GM21825 (cell line): ENCODE data around the gene PLXNA4.
"Not testable (repeated sequence)": the region's sequence is repeated elsewhere in the genome, so short reads cannot be mapped to it uniquely, and the experiment has no call there.

Source experiments
- ATAC-seq: cut with Tn5 transposase; IDR thresholded peaks from one replicate; pipeline ENCODE4 v1.9.1; 2021; ENCODE audit warnings: mild to moderate bottlenecking, moderate library complexity; ENCODE audit not compliant: unreplicated experiment

The PLXNA4 gene, protein sequence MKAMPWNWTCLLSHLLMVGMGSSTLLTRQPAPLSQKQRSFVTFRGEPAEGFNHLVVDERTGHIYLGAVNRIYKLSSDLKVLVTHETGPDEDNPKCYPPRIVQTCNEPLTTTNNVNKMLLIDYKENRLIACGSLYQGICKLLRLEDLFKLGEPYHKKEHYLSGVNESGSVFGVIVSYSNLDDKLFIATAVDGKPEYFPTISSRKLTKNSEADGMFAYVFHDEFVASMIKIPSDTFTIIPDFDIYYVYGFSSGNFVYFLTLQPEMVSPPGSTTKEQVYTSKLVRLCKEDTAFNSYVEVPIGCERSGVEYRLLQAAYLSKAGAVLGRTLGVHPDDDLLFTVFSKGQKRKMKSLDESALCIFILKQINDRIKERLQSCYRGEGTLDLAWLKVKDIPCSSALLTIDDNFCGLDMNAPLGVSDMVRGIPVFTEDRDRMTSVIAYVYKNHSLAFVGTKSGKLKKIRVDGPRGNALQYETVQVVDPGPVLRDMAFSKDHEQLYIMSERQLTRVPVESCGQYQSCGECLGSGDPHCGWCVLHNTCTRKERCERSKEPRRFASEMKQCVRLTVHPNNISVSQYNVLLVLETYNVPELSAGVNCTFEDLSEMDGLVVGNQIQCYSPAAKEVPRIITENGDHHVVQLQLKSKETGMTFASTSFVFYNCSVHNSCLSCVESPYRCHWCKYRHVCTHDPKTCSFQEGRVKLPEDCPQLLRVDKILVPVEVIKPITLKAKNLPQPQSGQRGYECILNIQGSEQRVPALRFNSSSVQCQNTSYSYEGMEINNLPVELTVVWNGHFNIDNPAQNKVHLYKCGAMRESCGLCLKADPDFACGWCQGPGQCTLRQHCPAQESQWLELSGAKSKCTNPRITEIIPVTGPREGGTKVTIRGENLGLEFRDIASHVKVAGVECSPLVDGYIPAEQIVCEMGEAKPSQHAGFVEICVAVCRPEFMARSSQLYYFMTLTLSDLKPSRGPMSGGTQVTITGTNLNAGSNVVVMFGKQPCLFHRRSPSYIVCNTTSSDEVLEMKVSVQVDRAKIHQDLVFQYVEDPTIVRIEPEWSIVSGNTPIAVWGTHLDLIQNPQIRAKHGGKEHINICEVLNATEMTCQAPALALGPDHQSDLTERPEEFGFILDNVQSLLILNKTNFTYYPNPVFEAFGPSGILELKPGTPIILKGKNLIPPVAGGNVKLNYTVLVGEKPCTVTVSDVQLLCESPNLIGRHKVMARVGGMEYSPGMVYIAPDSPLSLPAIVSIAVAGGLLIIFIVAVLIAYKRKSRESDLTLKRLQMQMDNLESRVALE (N-terminal part only)

DNA sequence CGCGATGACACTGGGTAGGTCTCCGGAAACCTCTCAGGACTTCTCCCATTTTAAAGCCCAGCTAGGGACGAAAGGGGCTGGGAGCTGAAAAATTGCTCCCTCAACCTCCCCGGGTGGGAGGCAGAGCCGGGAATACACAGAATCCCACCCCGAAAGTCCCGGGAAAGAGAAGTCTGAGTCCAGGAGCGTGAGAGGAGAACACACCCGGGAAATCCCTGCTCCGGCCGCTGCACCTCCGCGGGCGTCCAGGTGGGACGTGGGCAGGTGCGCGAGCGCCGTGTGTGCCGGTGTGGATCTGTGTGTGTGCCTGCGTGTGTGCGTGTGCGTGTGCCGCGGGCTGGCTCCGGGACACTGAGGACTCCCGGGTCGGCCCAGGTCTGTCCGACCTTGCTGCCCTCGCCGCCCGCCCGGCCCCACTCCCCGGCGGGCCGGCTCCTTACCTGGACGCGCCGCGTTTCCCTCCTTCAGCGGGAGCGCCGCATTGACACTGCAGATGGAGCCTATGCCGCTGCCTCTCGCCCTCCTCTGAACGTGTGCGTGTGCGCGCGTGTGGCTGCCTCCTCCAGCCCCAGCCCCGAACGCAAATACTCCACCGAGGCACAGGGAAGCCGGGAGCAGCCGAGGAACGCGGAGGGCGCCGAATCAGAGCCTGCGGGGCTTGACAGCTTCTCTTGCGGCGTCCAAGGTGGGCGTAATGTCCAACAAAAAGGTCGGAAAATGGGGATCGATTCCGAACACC lies at the start of gene PLXNA4:
Gene PLXNA4 (minus strand): TSS at position 489 of the 739 bp plus-strand sequence. CDS start 67,777 bp downstream, outside the sequence.
- no peak for ATAC-seq

DNA sequence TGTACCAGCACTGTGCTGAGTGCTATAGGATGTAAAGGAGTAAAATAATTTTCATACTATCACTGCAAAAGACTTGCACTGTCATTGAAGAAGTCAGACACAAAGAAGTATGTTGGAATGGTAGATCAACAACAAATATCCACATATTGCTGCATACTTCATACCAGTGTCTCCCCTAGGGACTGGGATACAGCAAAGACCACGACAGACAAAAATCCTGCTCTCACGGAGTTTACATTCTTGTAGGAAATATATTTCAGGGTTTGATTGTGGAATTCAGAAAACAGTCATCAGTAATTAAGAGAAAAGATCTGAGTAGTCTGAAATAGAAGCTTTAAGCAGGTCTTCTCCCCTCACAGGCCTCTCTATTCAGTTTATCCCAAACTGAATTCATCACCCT lies 49.4 kb upstream of the PLXNA4 start:
- no peak for ATAC-seq

DNA sequence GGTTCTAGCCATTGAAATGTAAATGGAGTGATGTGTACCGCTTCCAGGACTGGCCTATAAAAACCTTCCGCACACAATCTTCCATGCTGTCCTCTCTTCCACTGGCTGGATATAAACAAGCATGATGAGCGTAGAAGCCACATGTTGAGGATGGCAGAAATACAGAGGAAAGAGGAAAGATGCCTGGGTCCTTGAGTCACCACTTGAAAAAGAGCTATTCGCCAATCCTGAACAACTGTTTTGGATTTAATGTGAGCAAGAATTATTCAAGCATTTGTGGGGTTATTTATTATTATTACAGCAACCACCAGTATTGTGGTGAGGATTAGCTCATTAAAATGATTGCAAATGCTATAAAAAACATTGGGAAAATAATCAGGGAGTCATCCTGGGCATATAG lies 45.8 kb upstream of the PLXNA4 start:
- ATAC-seq, result no peak

DNA sequence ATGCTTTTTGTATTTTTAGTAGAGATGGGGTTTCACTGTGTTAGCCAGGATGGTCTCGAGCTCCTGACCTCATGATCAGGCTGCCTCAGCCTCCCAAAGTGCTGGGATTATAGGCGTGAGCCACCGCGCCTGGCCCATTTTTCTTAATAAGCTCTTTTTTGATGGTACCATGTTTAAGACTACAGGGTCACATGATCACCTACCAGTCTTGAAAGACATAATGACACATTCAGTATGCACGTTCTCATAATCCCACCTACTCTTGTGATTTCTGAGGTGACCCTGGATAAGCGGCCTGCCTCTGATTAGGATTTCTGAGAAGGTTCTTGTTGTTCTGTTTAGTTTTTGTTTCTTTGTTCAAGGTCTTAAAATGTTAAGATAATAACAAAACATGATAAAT lies 43.7 kb upstream of the PLXNA4 start:
- no peak for ATAC-seq

DNA sequence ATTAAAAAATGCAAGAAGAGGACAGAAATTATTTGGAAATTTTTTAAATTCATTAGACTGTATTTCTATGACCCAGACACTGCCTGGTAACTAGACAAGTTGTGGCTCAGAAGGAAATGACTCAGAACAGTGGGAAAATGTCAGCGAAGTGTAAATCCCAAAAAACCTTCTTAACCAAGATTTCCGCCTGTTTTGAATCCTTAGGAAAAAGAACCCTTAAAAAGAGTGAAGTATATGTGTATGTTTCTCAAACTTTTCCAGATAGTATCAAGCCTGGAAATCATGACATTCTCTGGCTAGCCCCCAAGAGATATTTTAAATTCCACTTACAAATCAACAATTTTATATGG lies 42.7 kb upstream of the PLXNA4 start:
- ATAC-seq, result no peak

DNA sequence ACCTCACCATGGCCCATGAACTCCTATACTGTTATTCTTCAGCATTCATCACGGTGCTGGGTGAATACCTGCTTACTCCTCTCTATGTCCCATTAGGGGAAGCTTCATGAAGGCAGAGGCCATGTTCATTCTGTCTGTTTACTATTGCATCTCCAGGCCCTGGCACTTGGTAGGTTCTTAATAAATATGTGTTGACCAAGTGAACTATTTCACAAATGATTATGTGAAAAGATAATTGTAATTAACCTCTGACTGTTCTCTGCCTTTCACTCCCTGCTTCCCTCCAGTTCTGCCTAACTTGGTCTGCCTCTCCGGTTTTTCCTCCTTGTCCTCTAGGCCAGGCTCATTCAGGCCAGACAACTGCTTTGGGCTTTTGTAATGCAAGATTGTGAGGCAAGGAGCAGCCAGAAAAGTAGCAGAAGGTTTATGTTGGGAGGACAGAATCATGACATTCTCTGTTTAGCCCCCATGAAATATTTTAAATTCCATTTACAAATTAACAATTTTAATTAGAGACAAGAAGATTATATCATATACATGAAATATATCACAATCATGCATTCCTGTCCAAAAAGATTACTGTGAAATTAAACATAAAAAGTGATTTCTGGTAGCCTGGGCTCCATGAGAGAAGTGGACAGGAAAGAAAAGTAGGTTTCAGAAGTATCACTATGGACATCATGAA lies 42.1 kb upstream of the PLXNA4 start:
- no peak for ATAC-seq

DNA sequence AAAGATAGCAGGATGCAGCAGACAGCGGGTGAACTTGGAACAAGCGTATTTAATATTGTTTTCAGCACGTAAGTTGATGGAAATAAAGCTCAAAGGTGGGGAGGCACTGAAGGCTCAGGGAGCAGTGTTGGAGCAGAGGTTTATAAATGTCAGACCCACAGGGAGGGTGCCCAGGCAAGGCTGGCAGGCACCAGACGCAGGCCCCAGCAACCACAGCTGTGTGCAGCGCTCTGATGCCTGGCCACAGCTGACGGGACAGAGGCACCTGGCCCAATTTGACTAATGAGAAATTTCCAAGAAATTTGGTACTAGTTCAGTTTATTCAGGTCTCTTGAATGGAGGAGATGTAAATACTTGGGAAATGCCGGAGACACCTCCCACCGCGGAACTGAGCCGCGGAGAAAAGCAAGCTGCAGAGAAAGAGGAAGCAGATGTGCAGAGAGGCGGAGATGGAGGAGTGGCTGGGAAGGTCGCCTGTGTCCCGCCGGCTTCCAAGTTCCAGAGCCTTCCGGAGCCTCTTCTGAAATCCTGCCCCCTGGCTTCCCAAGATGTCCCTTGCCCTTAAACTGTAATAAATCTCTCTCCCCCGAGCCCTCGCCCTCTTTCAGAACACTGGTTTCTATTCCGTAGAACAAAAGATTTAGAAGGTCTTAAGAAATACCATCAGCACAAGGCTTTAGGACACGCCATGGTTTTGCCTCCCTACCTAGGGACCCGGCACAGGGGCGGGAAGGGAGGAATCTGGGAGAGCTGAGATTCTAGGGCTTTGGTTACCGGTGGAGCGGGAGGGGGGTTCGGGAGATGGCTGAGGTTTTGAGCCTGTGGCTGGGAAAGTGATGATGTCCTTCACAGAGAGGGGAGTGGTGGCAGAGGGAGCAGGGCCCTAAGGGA lies 38.4 kb upstream of the PLXNA4 start:
- ATAC-seq, result no peak

DNA sequence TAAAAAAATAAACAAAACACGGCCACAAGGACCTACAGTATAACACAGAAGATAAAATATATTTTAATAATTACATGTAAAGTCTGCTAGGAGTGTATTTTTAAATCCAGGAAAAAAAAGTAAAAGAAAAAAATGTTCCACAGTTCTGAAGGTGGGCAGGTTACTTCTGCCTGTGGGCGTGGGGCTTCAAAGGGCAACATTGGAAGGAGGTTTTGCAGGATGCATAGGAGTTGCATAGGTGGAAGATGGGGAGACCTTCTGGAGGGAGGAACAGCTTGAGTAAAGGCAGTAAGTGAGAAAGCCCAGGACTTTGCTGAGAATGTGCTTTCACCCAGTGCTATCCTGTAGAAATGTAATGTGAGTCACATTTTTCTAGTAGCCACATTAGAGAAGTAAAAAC lies 37.5 kb upstream of the PLXNA4 start:
- no peak for ATAC-seq

DNA sequence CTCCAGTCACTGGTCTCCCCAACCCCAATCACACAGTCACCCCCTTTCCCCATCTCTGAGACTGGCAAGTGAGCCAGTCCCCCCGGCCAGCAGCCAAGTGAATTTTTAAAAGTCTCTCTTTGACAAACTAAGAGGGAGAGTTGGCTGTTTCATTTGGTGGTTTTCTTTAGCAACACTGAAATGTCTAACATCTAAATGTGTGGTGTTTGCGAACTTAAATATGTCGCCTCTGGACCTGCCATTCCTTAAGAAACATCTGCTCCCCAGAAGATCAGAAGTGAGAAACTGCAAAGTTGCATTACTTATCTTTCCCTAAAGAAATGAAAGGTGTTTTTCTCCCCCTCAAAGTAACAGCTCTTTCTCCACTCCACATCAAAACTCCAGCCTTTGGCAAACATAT lies 34.7 kb upstream of the PLXNA4 start:
- ATAC-seq, result no peak

DNA sequence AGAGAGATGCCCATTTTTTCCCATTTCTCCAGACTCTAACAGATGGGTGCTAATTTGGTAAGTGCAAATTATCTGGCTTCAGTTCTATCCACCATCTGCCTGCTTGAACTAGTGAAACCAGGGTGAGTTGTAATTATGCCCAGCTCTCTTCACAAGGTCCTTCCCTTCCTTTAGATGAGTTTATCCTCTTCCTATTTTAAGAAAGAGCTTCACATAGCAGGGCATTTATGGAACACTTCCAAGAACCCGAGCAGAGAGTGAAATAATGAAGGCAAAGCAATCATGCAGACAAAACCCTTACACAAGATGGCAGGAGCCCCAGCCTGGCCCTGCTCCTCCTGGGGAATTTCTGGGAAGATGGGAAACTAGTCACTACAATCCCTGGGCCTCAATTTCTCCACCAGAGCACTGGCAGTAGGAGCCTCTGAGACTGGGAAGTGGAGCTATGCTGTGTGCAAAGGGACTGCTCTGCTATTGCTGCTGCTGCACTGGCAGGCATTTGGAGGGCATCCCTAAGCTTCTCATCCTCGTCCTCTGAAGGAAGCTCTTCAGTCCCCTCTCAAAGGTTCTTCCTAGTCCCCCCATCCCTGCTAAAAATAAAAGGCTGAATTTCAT lies 33.7 kb upstream of the PLXNA4 start:
- ATAC-seq, result no peak

DNA sequence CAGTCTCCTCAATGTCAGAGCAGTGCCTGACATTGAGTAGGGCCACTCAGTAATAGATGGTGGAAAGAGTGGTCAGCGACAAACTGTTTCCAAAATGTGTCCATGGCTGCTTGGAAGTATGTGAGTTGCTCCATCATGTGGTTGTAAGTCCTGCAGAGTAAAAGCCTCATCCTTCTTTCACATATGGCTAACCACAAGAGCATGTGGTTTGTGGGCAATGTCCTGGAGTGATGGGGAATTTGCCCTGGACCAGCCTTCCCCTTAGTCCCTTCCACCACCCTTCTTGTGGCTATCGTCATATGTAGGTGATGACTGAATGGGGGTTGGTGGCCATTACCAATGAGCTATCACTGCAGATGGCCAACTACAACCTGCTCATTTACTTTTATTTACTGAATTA lies 33.0 kb upstream of the PLXNA4 start:
- ATAC-seq, result no peak

DNA sequence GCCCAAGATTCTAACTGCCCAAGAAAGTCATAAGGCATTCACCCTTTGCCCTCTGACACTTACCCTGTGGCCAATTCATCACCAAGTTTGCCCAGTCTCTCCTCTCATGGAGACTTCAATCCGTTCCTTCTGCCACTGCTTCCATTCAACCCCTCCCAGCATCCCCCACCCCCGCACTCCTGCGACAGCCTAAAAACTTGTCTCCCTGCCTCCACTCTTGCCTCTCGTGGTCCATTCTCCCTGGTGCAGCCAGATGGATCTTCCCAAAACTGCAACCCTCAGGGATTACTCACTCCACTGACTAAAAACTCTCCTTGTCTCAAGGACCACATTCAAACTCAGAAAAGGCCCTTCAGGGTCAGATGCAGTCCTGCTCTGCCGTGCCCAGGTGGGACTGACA lies 32.3 kb upstream of the PLXNA4 start:
- no peak for ATAC-seq

DNA sequence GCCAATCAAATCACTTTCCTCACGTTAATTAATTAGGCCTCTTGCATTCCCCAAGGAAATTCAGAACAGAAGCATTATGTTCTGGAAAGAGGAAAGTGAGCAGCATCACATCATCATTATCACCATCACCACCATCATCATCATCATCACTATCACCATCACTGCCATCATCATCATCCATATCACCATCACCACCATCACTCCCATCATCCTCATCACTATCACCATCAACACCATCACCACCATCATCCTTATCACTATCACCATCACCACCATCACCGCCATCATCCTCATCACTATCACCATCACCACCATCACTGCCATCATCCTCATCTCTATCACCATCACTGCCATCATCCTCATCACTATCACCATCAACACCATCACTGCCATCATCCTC lies 31.4 kb upstream of the PLXNA4 start:
- no peak for ATAC-seq

DNA sequence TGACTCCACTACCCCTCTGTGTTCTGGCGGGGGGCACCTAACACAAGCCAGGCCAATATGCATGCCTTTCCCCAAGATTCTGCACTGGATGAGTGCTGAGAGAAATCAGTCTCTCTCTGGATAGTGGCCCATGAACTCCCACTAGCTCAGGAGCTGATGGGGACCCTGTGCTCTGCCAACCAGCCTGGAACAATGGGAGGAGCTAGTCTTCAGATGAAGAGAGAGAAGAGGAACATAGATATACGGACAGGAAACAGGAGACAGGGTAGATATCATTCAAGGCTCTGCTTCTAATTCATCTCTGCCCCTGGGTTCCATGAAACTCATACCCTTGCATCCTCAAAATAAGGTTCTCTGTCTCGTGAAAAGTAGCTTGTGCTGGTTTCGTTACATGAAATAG lies 27.9 kb upstream of the PLXNA4 start:
- no peak for ATAC-seq

DNA sequence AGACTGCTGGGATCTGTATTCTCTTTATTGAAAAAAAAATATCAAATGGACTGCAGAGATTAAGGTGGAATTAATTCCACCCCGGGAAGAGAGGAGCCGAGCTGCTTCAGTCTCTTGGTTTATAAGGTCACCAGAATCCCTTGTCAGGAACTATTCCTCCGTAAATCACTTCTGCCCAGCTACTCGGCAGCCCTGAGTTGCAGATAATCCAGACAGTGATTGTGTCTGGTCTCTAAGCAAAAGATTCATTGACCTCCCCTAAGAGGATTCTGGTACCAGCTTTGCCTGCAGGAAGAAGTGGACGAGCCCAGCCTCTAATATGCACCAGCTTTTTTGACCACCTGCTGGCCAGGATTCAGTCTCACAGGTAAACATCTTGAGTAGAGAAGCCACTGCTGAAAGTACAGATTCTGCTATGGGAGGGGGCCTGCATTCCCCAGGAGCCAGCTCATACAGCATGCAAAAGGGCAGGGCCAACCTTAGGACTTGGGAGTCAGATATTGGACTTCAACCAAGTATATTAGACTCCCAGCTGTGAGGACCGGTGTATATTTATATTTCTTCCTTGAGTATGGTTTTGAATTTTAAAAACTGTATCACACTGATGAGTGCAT lies 27.1 kb upstream of the PLXNA4 start:
- ATAC-seq, result no peak

DNA sequence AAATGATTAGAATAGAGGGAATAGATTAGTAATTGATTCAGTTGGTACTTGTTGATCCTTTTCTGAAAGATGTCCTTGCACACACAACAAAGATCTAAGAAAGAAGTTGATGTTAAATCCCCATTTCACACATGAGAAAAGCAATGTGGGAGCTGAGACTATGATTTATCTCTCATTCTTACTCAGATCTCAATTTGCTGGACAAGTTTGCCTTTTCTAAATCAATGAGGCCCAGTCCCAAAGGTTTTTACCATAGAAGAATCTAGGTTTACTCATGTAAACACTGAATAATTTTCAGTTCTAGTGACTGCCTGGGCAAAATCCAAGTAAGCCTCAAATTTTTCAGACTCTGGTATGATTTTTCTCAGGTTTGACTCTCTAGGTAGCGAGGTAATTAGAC lies 25.5 kb upstream of the PLXNA4 start:
- no peak for ATAC-seq

DNA sequence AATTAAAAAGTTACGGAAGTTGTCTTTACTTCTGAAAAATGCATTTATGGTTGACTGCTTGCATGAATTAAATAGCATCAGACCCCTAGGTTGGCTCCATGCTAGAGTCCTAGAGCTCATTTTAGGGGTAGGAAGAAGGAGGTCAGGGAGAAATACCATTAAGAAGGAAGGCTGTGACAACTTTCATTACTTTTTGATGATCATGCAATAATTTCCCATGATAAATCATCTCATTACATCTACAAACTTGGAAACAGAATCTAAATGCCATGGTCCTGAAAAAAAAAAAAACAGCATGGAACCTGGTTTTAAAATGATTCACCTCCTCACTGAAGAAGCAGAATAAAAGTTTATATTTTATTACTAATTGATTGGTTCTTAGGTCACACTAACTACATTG lies 20.3 kb upstream of the PLXNA4 start:
- no peak for ATAC-seq

DNA sequence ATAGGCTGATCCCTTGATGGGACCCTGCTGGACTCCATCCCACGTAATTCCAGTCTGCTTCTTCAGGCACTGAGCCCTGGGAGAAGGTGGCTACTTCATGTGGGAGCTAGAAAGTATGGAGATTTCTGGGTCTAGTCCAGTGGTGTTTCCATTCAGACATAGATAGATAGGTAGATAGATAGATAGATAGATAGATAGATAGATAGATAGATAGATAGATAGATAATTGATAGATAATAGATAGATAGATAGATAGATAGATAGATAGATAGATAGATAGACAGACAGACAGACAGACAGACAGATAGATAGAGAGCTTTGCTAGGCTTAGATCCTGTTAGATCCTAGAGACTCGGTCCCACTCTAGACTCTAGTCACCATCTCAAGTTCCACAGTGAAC lies 18.5 kb upstream of the PLXNA4 start:
- not testable (repeated sequence) for ATAC-seq
